GM19438 (cell line): Measurements from ENCODE around the gene OTUD4.
A peak's percentile ranks its signal among the peaks of the same experiment; 100 is the strongest.
"Not testable (repeated sequence)": the region's sequence is repeated elsewhere in the genome, so short reads cannot be mapped to it uniquely, and the experiment has no call there.

Experiments used
- ATAC-seq: cut with Tn5 transposase; IDR thresholded peaks from one replicate; pipeline ENCODE4 v1.9.1; 2021; ENCODE audit warnings: low read depth; ENCODE audit not compliant: unreplicated experiment

Gene OTUD4

GRCh38 chr4:145179281-145179860 is 1.0 kb downstream of the OTUD4 start:
- peak; percentile 41 for ATAC-seq

GRCh38 chr4:145178740-145179280 is 1.6 kb downstream of the OTUD4 start:
- no peak for ATAC-seq

DNA sequence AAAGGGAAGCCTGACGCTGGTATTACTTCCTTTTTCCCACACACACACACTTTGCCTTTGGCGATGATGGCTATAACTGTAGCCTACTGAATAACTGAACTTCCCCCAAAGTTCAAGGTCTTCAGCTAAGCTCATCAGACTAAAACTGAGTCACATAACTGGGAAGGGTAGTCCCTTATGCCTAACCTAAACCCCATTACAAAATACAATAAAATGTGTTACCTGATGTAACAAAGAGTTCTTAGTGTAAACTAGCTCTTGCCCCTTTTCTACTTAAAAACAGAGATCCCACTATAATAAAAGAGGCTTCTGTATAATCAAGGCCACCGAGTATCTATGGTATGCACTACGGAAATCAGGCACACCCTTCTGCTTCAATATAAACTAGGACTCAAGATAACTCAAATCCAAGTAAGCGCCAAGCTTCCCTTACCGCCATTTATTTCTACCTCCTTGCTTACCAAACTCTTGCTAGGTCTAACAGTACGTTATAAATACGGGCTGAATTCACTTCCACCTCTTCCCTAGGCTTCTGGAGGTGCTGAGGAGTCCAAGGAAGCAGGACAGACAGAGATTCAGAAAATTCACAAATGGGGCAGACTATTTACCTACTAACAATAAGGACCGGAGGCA is 2.4 kb downstream of the OTUD4 start:
- no peak for ATAC-seq

GRCh38 chr4:145177511-145177905 is 2.9 kb downstream of the OTUD4 start:
- ATAC-seq: no peak

GRCh38 chr4:145176641-145177432 is 3.6 kb downstream of the OTUD4 start:
- ATAC-seq: no peak

- no peak for ATAC-seq
Observed at GRCh38 chr4:145171911-145172310, 8.5 kb downstream of the OTUD4 start.

DNA sequence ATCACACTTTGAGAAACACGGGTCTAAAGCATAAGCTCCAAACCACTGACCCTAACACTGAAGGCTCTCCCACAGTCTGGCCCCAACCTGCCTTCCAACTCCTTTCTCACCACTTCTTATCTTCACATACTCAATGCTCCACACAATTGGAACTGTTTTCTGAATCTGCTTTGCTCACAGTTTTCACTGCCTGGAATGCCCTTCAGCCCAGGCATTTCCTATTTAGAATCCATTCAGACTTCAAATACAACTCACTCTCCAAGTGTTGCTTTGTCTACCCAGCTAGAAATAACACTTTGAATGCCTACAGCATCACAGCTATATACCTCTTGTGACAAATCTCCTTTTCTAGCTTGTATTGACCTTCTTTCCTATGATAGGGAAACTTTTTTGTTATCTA is 10.2 kb downstream of the OTUD4 start:
- no peak for ATAC-seq

GRCh38 chr4:145168581-145169187 is 11.7 kb downstream of the OTUD4 start:
- no peak for ATAC-seq

- ATAC-seq: no peak
Observed at GRCh38 chr4:145167887-145168286, 12.5 kb downstream of the OTUD4 start.

GRCh38 chr4:145161549-145161948 is 18.8 kb downstream of the OTUD4 start:
- no peak for ATAC-seq

DNA sequence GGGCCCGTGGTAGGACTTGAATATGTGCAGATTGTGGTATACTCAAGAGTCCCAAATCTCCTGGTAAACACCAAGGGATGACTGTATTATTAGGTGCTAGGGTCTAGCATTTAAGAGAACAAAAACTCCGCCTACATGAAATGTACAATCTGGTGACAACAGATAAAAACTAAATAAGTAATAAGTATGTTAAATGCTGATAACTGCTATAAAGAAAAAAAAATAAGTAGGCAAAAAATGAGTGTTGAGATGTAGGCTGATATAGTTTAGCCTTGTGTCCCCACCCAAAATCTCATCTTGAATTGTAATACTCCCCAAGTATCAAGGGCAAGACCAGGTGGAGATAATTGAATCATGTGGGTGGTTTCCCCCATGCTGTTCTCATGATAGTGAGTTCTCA is 23.4 kb downstream of the OTUD4 start:
- no peak for ATAC-seq

GRCh38 chr4:145155268-145155870 is 25.0 kb downstream of the OTUD4 start:
- ATAC-seq: no peak

GRCh38 chr4:145154573-145154972 is 25.8 kb downstream of the OTUD4 start:
- ATAC-seq: peak; percentile 79

GRCh38 chr4:145153904-145154298 is 26.5 kb downstream of the OTUD4 start:
- no peak for ATAC-seq

DNA sequence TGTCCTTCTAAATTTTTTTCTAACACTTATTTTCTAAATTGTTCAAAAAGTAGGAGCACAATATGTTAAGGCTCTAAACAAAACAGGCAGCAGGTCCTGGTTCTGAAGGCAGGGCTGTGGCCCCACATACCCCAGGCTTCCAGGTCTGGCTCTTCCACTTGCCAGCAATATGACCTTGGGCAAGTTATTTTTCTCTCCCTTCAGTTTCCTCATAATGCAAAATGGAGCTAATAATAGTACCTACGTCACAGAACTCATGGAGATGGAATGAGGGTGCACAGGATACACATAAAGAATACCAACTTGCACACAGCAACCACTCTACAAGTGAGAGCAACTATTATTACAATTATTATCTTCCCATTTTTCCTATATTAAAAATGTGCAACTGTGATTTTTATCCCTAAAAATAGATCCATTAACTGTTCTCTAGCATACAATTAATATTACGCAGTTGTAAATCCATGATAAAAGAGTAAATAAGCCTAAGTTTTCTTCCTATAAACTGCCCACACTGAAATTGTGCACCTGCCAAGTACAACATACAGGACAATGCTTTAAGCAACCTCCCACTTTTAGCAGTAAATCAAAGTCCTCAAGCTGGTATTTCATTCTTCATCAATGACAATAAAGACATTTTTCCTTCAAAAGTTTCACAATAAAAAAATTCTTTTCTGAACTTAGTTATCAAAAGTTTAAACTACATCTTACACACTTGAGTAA is 27.0 kb downstream of the OTUD4 start:
- ATAC-seq: no peak

- ATAC-seq: no peak
Observed at GRCh38 chr4:145148980-145149379, 31.4 kb downstream of the OTUD4 start.

DNA sequence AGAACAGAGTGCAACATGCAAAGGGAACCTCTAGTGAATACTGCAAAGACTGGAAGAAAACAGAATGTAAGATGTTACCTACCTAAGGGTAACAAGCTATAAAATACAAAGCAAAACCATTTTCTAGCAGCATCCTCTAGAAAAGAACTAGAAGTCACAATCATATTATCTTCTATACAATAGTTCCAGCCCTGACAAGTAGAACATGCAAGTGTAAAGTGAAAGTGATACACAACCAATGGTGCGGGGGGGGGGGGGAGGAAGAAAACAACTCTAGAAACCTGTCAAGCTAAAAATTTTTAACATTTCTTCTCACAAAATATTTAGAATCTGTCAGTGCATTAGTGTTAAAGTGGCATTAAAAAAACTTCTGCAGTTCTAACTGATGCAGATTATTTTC is 44.2 kb downstream of the OTUD4 start:
- not testable (repeated sequence) for ATAC-seq

GRCh38 chr4:145132511-145133098 is 47.8 kb downstream of the OTUD4 start:
- peak; percentile 78 for ATAC-seq

- ATAC-seq: no peak
Observed at GRCh38 chr4:145131848-145132247, 48.5 kb downstream of the OTUD4 start.
